Fibroblast of villous mesenchyme (primary cell): Measurements from ENCODE around the gene BNC2. TPM values are rescaled to one million over a fixed set of nuclear protein-coding genes. Genes with fewer than 3 reads are reported as not detected.

Source experiments
- DNase-seq: peaks from one replicate; pipeline ENCODE4 v3.0.0-alpha.2; 2010; ENCODE audit warnings: low read depth
- H3K4me3 ChIP-seq: 2 replicates; pipeline ENCODE4 v1.5.1; 2011; ENCODE audit warnings: low read depth, mild to moderate bottlenecking, low read length
- CTCF ChIP-seq: IDR thresholded peaks from 2 replicates; pipeline ENCODE4 v1.5.1; 2012; ENCODE audit warnings: low read depth, mild to moderate bottlenecking, low read length; ENCODE audit not compliant: insufficient read depth
- total RNA-seq: library from RNA; depleted of rRNA; stranded (reverse); fragments of >200 nt; gene quantifications from 2 replicates; pipeline ENCODE4 v1.2.3, GENCODE V29; 2012

Gene BNC2
- total RNA-seq, 1 donor: 33.7 TPM

DNA sequence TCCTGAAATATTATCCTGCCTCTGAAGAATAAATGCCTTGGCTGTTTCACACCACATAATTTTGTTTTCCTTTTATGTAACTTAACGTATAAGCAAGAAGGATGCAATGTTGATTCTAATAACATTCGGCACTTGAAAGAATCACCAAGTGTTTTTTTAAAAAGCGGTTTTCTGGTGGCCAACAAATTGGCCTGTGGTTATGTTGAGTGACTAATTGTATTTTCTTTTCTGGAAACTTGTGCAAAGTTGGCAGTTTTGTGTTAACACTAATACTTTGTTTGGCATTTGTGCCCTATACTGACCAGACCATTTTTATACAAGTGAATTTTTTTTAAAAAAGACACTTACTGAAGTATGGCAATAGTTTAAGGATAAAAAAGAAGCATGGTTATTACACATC lies 452.7 kb downstream of the BNC2 start:
- peak overlapping the region; percentile 32 for H3K4me3 ChIP-seq
- no peak for TF ChIP-seq CTCF
- DNase-seq: no peak

DNA sequence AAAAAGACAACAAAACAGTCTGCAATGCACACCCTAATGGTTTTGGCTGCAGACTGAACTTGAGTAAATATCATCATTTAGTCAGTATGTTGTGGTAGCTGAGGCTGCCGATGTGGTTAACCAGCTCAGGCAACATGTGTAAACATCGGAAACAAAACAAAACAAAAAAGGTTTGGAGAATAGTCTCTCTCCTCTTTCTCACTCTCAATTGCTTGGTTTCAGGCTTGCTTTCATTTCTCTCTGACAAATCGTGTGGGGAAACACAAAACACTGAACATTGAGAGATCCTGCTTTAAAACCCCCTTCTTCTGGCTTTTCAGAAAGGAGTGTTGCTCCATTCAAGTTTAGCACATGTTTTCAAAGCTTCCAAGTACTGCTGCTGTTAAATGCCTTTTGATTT lies 453.3 kb downstream of the BNC2 start:
- no peak for TF ChIP-seq CTCF
- DNase-seq: peak; percentile 97
- H3K4me3 ChIP-seq: peak overlapping the region; percentile 32

- DNase-seq: no peak
- TF ChIP-seq CTCF: no peak
- no peak overlapping the region for H3K4me3 ChIP-seq
These were observed 456.0 kb downstream of the BNC2 start for GRCh38 chr9:16414451-16414850.

DNA sequence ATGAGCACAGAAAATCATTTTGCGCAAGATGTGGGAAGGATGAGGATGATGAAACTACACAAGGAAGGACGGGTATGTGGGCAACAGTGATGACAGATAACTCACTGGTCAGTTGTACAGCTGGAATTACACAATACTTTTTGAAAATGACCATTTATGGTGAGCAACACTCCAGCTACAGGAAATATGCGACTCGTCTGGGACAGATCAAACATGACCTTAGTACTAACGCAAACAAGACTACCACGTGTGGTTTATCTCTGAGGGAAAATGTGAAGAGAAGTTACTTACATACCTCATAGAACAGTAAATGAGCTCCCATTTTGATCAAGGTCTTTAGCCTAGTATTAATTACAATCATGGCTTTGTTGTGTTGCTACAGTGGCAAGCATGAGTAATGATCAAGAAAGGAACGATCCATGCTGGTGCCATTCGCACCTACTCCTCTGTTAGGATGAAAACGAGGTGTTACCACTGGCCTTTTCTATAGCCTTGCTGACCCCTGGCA lies 456.9 kb downstream of the BNC2 start:
- DNase-seq: peak; percentile 100
- TF ChIP-seq CTCF: no peak
- H3K4me3 ChIP-seq: no peak overlapping the region

DNA sequence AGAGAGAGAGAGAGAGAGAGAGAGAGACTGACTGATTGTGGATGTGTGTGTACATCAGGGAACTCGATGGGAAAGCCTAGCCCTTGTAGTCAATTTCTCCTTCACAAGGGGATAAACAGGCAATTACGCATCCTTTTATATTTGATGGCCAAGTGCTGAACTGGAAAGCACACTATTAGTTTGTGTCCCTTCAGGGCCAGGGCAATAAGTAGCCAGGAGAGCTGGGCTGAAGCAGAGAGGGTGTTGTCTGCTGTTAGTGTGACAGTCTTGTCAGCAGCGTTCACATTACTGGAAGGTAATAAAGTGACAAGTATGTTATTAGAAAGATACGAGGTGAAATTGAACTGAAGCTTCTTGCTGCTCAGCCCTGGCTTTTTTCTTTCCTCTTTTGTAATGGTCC lies 457.7 kb downstream of the BNC2 start:
- no peak for TF ChIP-seq CTCF
- no peak overlapping the region for H3K4me3 ChIP-seq
- no peak for DNase-seq

DNA sequence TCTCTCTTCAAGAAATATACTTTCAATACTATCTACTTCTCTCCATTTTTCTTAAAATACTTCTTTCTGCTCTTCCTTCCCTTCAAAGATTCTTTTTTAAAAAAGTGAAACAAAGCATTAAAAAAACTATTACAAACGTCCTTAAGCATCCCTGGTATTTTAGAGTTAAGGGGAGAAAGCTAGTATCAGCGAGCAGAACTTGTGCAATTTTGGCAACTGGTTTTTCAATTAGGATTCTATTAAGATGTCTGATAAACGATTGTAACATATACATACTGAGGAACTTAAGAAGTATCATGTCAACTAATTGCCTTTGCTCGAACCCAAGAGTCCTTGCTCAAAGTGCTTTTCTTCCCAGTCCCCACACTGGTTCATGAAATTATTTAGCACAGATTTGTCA lies 459.2 kb downstream of the BNC2 start:
- no peak for DNase-seq
- TF ChIP-seq CTCF: no peak
- no peak overlapping the region for H3K4me3 ChIP-seq

- DNase-seq: no peak
- no peak overlapping the region for H3K4me3 ChIP-seq
- no peak for TF ChIP-seq CTCF
These were observed 459.7 kb downstream of the BNC2 start for GRCh38 chr9:16410601-16411280.
